HG03097 (cell line): ENCODE measurements around the gene SFRP2.

Source experiments
- ATAC-seq: cut with Tn5 transposase; IDR thresholded peaks from one replicate; pipeline ENCODE4 v1.9.1; 2021; ENCODE audit not compliant: unreplicated experiment, low FRiP score

SFRP2 gene

DNA sequence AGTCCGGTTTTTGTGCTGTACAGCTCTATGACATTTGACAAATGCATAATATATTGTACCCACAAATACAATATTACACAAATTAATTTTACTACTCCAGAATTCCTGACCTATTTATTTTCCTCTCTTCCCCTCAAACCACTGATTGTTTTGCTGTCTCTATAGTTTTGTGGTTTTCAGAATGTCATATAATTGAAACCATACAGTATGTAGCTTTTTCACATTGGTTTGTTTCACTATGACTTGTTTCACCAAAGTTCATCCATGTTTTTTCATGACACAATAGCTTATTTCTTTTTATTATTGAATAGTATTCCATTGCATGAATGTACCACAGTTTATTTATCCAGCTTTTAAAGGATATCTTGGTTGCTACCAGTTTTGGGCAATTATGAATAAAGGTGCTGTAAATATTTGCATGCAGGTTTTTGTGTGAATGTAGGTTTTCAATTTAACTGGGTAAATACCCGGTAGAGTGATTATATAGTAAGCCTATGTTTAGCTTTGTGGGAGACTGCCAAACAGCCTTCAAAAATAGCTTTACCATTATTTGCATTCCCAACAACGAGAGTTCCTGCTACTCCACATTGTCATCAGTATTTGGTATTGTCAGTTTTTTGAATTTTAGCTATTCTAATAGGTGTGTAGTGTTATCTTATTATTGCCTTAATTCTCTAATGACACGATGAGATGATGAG lies 55.0 kb downstream of the SFRP2 start:
- ATAC-seq = no peak

DNA sequence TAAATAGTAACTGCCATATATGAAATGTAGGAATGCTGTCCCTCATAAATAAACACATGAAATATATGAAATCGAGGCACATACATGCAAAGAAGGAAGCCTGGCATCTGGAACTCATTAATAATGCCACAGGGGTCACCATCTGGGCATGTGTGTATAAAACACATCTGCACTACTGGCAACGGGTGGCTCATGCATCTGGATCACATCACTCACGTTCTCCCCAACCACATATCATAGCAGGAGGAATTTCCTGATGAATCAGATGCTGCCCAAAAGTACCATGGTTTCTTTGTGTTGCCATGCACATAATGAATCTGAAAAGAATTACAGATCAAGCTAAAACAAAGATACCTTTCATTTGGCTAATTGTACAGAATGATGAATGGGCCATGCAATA lies 57.6 kb downstream of the SFRP2 start:
- ATAC-seq = no peak
